PC-3 (cell line): Measurements from ENCODE around the gene SURF6. TPM values are rescaled to one million over a fixed set of nuclear protein-coding genes. Genes with fewer than 3 reads are reported as not detected.

Source experiments
- ATAC-seq: fragments of 200-7000 bp; cut with Tn5 transposase; 2 replicates; pipeline ENCODE4 v1.9.1; 2020; ENCODE audit warnings: mild to moderate bottlenecking, moderate library complexity
- BruUV-seq: library from RNA; stranded (reverse); fragments of 400-500 nt; replicated peaks from 2 replicates; lab custom pipeline; 2021; lab: Mats Ljungman, UMichigan
- CTCF ChIA-PET: fragments of 300-600 bp; sonication (Branson Sonifier 250); formaldehyde crosslinking; loops from one replicate; lab custom pipeline; 2022; ENCODE audit warnings: antibody characterized with exemption; lab: Charles Lee
- POLR2A ChIA-PET: fragments of 300-600 bp; sonication (Branson Sonifier 250); formaldehyde crosslinking; loops from one replicate; lab custom pipeline; 2022; ENCODE audit warnings: antibody characterized with exemption; ENCODE audit not compliant: unreplicated experiment; lab: Charles Lee
- DNase-seq: peaks from one replicate; pipeline ENCODE4 v3.0.0-alpha.2; 2015
- H2AFZ ChIP-seq: fragments of 300-600 bp; sonication (generic); 2 replicates; pipeline ENCODE4 v1.6.0; 2016; ENCODE audit warnings: antibody characterized with exemption, low read length
- H3F3A ChIP-seq: fragments of 300-600 bp; sonication (generic); one replicate; pipeline ENCODE4 v1.6.0; 2017; ENCODE audit warnings: antibody characterized with exemption, low read length, control low read depth, mild to moderate bottlenecking; ENCODE audit not compliant: unreplicated experiment
- H3K27ac ChIP-seq: fragments of 300-600 bp; sonication (generic); 2 replicates; pipeline ENCODE4 v1.5.1; 2016; ENCODE audit warnings: mild to moderate bottlenecking, low read length
- H3K27me3 ChIP-seq: fragments of 300-600 bp; sonication (generic); 2 replicates; pipeline ENCODE4 v1.6.1; 2016; ENCODE audit warnings: low read length, mixed read lengths
- H3K36me3 ChIP-seq: fragments of 300-600 bp; sonication (generic); 2 replicates; pipeline ENCODE4 v1.6.1; 2016; ENCODE audit warnings: low read depth, mixed run types, low read length, mixed read lengths
- H3K4me1 ChIP-seq: fragments of 300-600 bp; sonication (generic); 2 replicates; pipeline ENCODE4 v1.5.1; 2016; ENCODE audit warnings: low read length; ENCODE audit not compliant: insufficient read depth
- H3K4me2 ChIP-seq: fragments of 300-600 bp; sonication (generic); 2 replicates; pipeline ENCODE4 v1.6.0; 2016; ENCODE audit warnings: low read length
- H3K4me3 ChIP-seq: fragments of 300-600 bp; sonication (generic); 2 replicates; pipeline ENCODE4 v1.5.1; 2016; ENCODE audit warnings: mild to moderate bottlenecking, low read length, mixed read lengths
- H3K79me2 ChIP-seq: fragments of 300-600 bp; sonication (generic); 2 replicates; pipeline ENCODE4 v1.6.1; 2017; ENCODE audit warnings: low read length, mixed read lengths
- H3K9ac ChIP-seq: fragments of 300-600 bp; sonication (generic); 2 replicates; pipeline ENCODE4 v1.6.0; 2016; ENCODE audit warnings: mild to moderate bottlenecking, low read length
- H3K9me2 ChIP-seq: fragments of 300-600 bp; sonication (generic); replicated peaks from 2 replicates; pipeline ENCODE4 v1.6.1; 2016; ENCODE audit warnings: mixed run types, low read length, mixed read lengths
- H3K9me3 ChIP-seq: fragments of 300-600 bp; sonication (generic); 2 replicates; pipeline ENCODE4 v1.6.1; 2016; ENCODE audit warnings: low read length, mixed read lengths
- H4K20me1 ChIP-seq: fragments of 300-600 bp; sonication (generic); 2 replicates; pipeline ENCODE4 v1.6.1; 2016; ENCODE audit warnings: low read length, mixed read lengths
- EZH2 ChIP-seq: fragments of 300-600 bp; sonication (generic); IDR thresholded peaks from one replicate; pipeline ENCODE4 v1.6.1; 2017; ENCODE audit warnings: antibody characterized with exemption, mild to moderate bottlenecking, low read length; ENCODE audit not compliant: unreplicated experiment
- EZH2phosphoT487 ChIP-seq: fragments of 300-600 bp; sonication (generic); IDR thresholded peaks from 2 replicates; pipeline ENCODE4 v1.6.1; 2018; ENCODE audit warnings: mild to moderate bottlenecking, antibody characterized with exemption, low read length, borderline replicate concordance
- intact Hi-C: fragments of 100-400 bp; cut with micrococcal nuclease; formaldehyde crosslinking; loops from 2 replicates; pipeline ENCODE4 v1.9.0; 2023
- total RNA-seq: library from RNA; depleted of rRNA; stranded (reverse); fragments of >200 nt; gene quantifications from 2 replicates; pipeline ENCODE4 v1.2.3, GENCODE V29; 2014
- TF ChIP-seq, protein P1 (sequence below): fragments of 300-600 bp; sonication (generic); conservative IDR thresholded peaks from 2 replicates; pipeline ENCODE4 v1.5.1; 2017; ENCODE audit warnings: antibody characterized with exemption, low read depth, mild to moderate bottlenecking, low read length

Gene SURF6
- total RNA-seq, 1 experiment from 2014 or later: 28.0 TPM

GRCh38 chr9:133304477-133305377, 31.3 kb downstream of the SURF6 start:
- Histone ChIP-seq H4K20me1 (no peaks in the 10 kb centered on the region), H3K9me2 (no peaks in the 10 kb centered on the region), H3K4me2 (no peak overlapping the region), H3K27me3 (peaks cover 6% of the 10 kb centered on the region; the same call in 1 of the 2 replicates), H3K27ac (no peak overlapping the region), H3K9me3 (no peaks in the 10 kb centered on the region), H3K4me1 (no peaks in the 10 kb centered on the region), H3K9ac (no peak overlapping the region), H2AFZ (no peak overlapping the region), H3K4me3 (no peak overlapping the region), H3F3A (no peaks in the 10 kb centered on the region), H3K36me3 (no peaks in the 10 kb centered on the region), H3K79me2 (no peaks in the 10 kb centered on the region)
- no peak for TF ChIP-seq EZH2phosphoT487
- TF ChIP-seq EZH2: no peak
- TF ChIP-seq, protein P1, sequence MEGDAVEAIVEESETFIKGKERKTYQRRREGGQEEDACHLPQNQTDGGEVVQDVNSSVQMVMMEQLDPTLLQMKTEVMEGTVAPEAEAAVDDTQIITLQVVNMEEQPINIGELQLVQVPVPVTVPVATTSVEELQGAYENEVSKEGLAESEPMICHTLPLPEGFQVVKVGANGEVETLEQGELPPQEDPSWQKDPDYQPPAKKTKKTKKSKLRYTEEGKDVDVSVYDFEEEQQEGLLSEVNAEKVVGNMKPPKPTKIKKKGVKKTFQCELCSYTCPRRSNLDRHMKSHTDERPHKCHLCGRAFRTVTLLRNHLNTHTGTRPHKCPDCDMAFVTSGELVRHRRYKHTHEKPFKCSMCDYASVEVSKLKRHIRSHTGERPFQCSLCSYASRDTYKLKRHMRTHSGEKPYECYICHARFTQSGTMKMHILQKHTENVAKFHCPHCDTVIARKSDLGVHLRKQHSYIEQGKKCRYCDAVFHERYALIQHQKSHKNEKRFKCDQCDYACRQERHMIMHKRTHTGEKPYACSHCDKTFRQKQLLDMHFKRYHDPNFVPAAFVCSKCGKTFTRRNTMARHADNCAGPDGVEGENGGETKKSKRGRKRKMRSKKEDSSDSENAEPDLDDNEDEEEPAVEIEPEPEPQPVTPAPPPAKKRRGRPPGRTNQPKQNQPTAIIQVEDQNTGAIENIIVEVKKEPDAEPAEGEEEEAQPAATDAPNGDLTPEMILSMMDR: no peak
- DNase-seq: no peak
- CTCF ChIA-PET: no interaction called here
- ATAC-seq: no peak
- BruUV-seq: no TSS peak
- POLR2A ChIA-PET: no interaction called here
- intact Hi-C loops: no loop called here

DNA sequence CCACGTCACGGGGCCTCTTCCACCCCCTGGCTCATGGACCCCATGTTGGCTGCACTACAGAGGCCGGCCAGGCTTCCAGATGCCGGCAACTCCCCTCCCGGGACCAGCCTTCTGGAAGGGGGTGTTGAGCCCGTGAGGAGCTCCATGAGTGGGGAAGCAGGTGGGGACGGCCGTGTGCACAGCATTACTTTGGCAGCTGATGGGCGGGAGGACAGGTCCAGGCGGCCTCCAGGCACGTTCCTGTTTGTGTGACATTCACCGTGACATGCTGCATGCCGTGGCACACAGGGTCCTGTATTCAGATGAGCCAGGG, 31.9 kb downstream of the SURF6 start:
- BruUV-seq: no TSS peak
- H3K9me3 ChIP-seq: no peaks in the 10 kb centered on the region
- H3K36me3 ChIP-seq: no peaks in the 10 kb centered on the region
- POLR2A ChIA-PET: no interaction called here
- intact Hi-C loops: no loop called here
- CTCF ChIA-PET: no interaction called here
- H3K4me2 ChIP-seq: no peak overlapping the region
- no peaks in the 10 kb centered on the region for H3F3A ChIP-seq
- H3K4me1 ChIP-seq: no peaks in the 10 kb centered on the region
- no peak overlapping the region for H3K9ac ChIP-seq
- no peaks in the 10 kb centered on the region for H4K20me1 ChIP-seq
- TF ChIP-seq EZH2: no peak
- TF ChIP-seq, protein P1: no peak
- H3K4me3 ChIP-seq: no peak overlapping the region
- no peak overlapping the region for H2AFZ ChIP-seq
- no peaks in the 10 kb centered on the region for H3K9me2 ChIP-seq
- no peak overlapping the region for H3K27ac ChIP-seq
- no peak for ATAC-seq
- no peaks in the 10 kb centered on the region for H3K79me2 ChIP-seq
- H3K27me3 ChIP-seq: peaks cover 3% of the 10 kb centered on the region; the same call in 1 of the 2 replicates
- no peak for DNase-seq
